IMR-90 (cell line): ENCODE measurements around the gene CNOT2. TPM values are rescaled to one million over a fixed set of nuclear protein-coding genes. Genes with fewer than 3 reads are reported as not detected.

Source experiments
- ATAC-seq: fragments of 200-7000 bp; cut with Tn5 transposase; 2 replicates; pipeline ENCODE4 v1.9.1; 2020; ENCODE audit warnings: low read depth, mild to moderate bottlenecking, moderate library complexity
- BruUV-seq: library from RNA; stranded (reverse); fragments of 400-500 nt; replicated peaks from 2 replicates; lab custom pipeline; 2021; lab: Mats Ljungman, UMichigan
- CTCF ChIA-PET: fragments of 300-600 bp; formaldehyde crosslinking; extraction: SDS; loops from one replicate; lab custom pipeline; 2021; ENCODE audit warnings: antibody characterized with exemption; lab: Yijun Ruan, JAX
- POLR2A ChIA-PET: fragments of 300-600 bp; sonication (Branson Sonifier 250); formaldehyde crosslinking; loops from one replicate; lab custom pipeline; 2022; ENCODE audit warnings: antibody characterized with exemption; ENCODE audit not compliant: unreplicated experiment; lab: Charles Lee
- DNase-seq: peaks from one replicate; pipeline ENCODE4 v3.0.0; 2013
- H2AFZ ChIP-seq: replicated peaks from 2 replicates; pipeline ENCODE3; 2013; ENCODE audit warnings: low read length, mild to moderate bottlenecking; ENCODE audit not compliant: poor library complexity
- H2AK5ac ChIP-seq: 2 replicates; pipeline ENCODE4 v1.6.1; 2013; ENCODE audit warnings: low read depth, low read length, inconsistent platforms
- H2AK9ac ChIP-seq: replicated peaks from 2 replicates; pipeline ENCODE3; 2013; ENCODE audit warnings: mild to moderate bottlenecking, low read depth, low read length, moderate library complexity; ENCODE audit not compliant: poor library complexity
- H2BK120ac ChIP-seq: 2 replicates; pipeline ENCODE4 v1.6.1; 2013; ENCODE audit warnings: low read depth, low read length, inconsistent platforms
- H2BK15ac ChIP-seq: 3 replicates; pipeline ENCODE4 v1.6.1; 2013; ENCODE audit warnings: low read depth, low read length, inconsistent platforms
- H2BK20ac ChIP-seq: 2 replicates; pipeline ENCODE4 v1.6.1; 2013; ENCODE audit warnings: low read depth, mild to moderate bottlenecking, inconsistent platforms, low read length, moderate library complexity
- H2BK5ac ChIP-seq: 2 replicates; pipeline ENCODE4 v1.6.1; 2013; ENCODE audit warnings: mild to moderate bottlenecking, low read depth, low read length, inconsistent platforms; ENCODE audit not compliant: poor library complexity, severe bottlenecking
- H3K14ac ChIP-seq: replicated peaks from 2 replicates; pipeline ENCODE4 v1.6.1; 2013; ENCODE audit warnings: low read depth, low read length, inconsistent platforms
- H3K18ac ChIP-seq: 2 replicates; pipeline ENCODE4 v1.6.1; 2013; ENCODE audit warnings: low read depth, low read length, control low read depth
- H3K23ac ChIP-seq: 2 replicates; pipeline ENCODE4 v1.6.1; 2013; ENCODE audit warnings: low read depth, low read length, inconsistent platforms
- H3K27ac ChIP-seq: 2 replicates; pipeline ENCODE4 v1.5.1; 2013; ENCODE audit warnings: mild to moderate bottlenecking, control low read depth, low read length; ENCODE audit not compliant: insufficient read depth
- H3K27me3 ChIP-seq: 2 replicates; pipeline ENCODE4 v1.6.1; 2013; ENCODE audit warnings: low read length; ENCODE audit not compliant: control insufficient read depth, insufficient read depth
- H3K36me3 ChIP-seq: 2 replicates; pipeline ENCODE4 v1.6.1; 2013; ENCODE audit warnings: low read length, mixed read lengths; ENCODE audit not compliant: control insufficient read depth, insufficient read depth
- H3K4ac ChIP-seq: 2 replicates; pipeline ENCODE4 v1.6.1; 2013; ENCODE audit warnings: low read depth, low read length, inconsistent platforms
- H3K4me1 ChIP-seq: 2 replicates; pipeline ENCODE4 v1.6.1; 2013; ENCODE audit warnings: low read length, mixed read lengths; ENCODE audit not compliant: control insufficient read depth, insufficient read depth
- H3K4me2 ChIP-seq: 2 replicates; pipeline ENCODE4 v1.6.1; 2013; ENCODE audit warnings: low read depth, mild to moderate bottlenecking, control low read depth, low read length, moderate library complexity
- H3K4me3 ChIP-seq: 2 replicates; pipeline ENCODE4 v1.5.1; 2013; ENCODE audit warnings: low read depth, mild to moderate bottlenecking, control low read depth, low read length, moderate library complexity; ENCODE audit not compliant: insufficient read depth
- H3K56ac ChIP-seq: 2 replicates; pipeline ENCODE4 v1.6.1; 2013; ENCODE audit warnings: low read length, inconsistent platforms; ENCODE audit not compliant: insufficient read depth; ENCODE audit errors: extremely low read depth
- H3K79me1 ChIP-seq, 2 experiments: 2 replicates each; pipeline ENCODE4 v1.6.1; 2013; ENCODE audit warnings: low read length in 2 of 2, inconsistent platforms in 1 of 2, low read depth in 1 of 2
- H3K9ac ChIP-seq: 2 replicates; pipeline ENCODE4 v1.6.1; 2013; ENCODE audit warnings: low read depth, low read length, control low read depth
- H3K9me1 ChIP-seq: 2 replicates; pipeline ENCODE4 v1.6.1; 2013; ENCODE audit warnings: low read length, inconsistent platforms; ENCODE audit not compliant: insufficient read depth
- H3K9me3 ChIP-seq: 2 replicates; pipeline ENCODE4 v1.6.1; 2013; ENCODE audit warnings: low read length; ENCODE audit not compliant: control insufficient read depth, insufficient read depth
- H4K20me1 ChIP-seq: 2 replicates; pipeline ENCODE4 v1.6.1; 2013; ENCODE audit warnings: low read length, inconsistent platforms; ENCODE audit not compliant: insufficient read depth
- H4K5ac ChIP-seq: 2 replicates; pipeline ENCODE4 v1.6.1; 2013; ENCODE audit warnings: mild to moderate bottlenecking, low read depth, low read length, control low read depth
- H4K8ac ChIP-seq, 2 experiments: 2 replicates each; pipeline ENCODE4 v1.6.1; 2013; ENCODE audit warnings: low read depth in 2 of 2, low read length in 2 of 2, control low read depth in 1 of 2, inconsistent platforms in 1 of 2
- H4K91ac ChIP-seq: 2 replicates; pipeline ENCODE4 v1.6.1; 2013; ENCODE audit warnings: low read depth, low read length, inconsistent platforms; ENCODE audit not compliant: insufficient read depth
- BHLHE40 ChIP-seq: fragments of 150-350 bp; IDR thresholded peaks from 2 replicates; pipeline ENCODE4 v1.6.1; 2016; ENCODE audit warnings: mild to moderate bottlenecking, low read depth, low read length
- CEBPB ChIP-seq: IDR thresholded peaks from 2 replicates; pipeline ENCODE4 v1.6.1; 2012; ENCODE audit warnings: low read depth, low read length, improper control_type of control experiment
- CHD1 ChIP-seq: IDR thresholded peaks from 2 replicates; pipeline ENCODE4 v1.6.1; 2012; ENCODE audit warnings: low read depth, low read length, improper control_type of control experiment
- CTCF ChIP-seq: conservative IDR thresholded peaks from 2 replicates; pipeline ENCODE4 v1.5.1; 2012; ENCODE audit warnings: mild to moderate bottlenecking, low read depth, low read length, improper control_type of control experiment
- ELK1 ChIP-seq: fragments of 150-350 bp; IDR thresholded peaks from 2 replicates; pipeline ENCODE4 v1.6.1; 2016; ENCODE audit warnings: low read depth, mild to moderate bottlenecking, low read length, moderate library complexity, borderline replicate concordance
- FOS ChIP-seq: fragments of 150-350 bp; IDR thresholded peaks from 2 replicates; pipeline ENCODE4 v1.6.1; 2016; ENCODE audit warnings: low read depth, low read length
- MAFK ChIP-seq: IDR thresholded peaks from 2 replicates; pipeline ENCODE4 v1.6.1; 2012; ENCODE audit warnings: low read depth, low read length, improper control_type of control experiment
- MXI1 ChIP-seq: IDR thresholded peaks from 2 replicates; pipeline ENCODE4 v1.6.1; 2012; ENCODE audit warnings: low read depth, mild to moderate bottlenecking, low read length, moderate library complexity, borderline replicate concordance
- NFE2L2 ChIP-seq: fragments of 150-350 bp; IDR thresholded peaks from 2 replicates; pipeline ENCODE4 v1.6.1; 2016; ENCODE audit warnings: low read depth, mild to moderate bottlenecking, low read length
- POLR2A ChIP-seq: IDR thresholded peaks from 2 replicates; pipeline ENCODE4 v1.6.1; 2012; ENCODE audit warnings: mild to moderate bottlenecking, low read depth, low read length
- RAD21 ChIP-seq: IDR thresholded peaks from 2 replicates; pipeline ENCODE4 v1.6.1; 2012; ENCODE audit warnings: low read length, improper control_type of control experiment
- RCOR1 ChIP-seq: IDR thresholded peaks from 2 replicates; pipeline ENCODE4 v1.6.1; 2012; ENCODE audit warnings: mild to moderate bottlenecking, low read length, improper control_type of control experiment; ENCODE audit not compliant: insufficient replicate concordance
- RFX5 ChIP-seq: IDR thresholded peaks from 2 replicates; pipeline ENCODE4 v1.8.0; 2012; ENCODE audit warnings: low read depth, mild to moderate bottlenecking, low read length, moderate library complexity
- SMC3 ChIP-seq: fragments of 150-350 bp; IDR thresholded peaks from 2 replicates; pipeline ENCODE4 v1.6.1; 2016; ENCODE audit warnings: low read depth, mild to moderate bottlenecking, antibody characterized with exemption, low read length, moderate library complexity
- USF2 ChIP-seq: fragments of 150-350 bp; IDR thresholded peaks from 2 replicates; pipeline ENCODE4 v1.6.1; 2017; ENCODE audit warnings: mild to moderate bottlenecking, antibody characterized with exemption, low read length, low read depth
- dilution Hi-C: fragments of 300-500 bp; cut with HindIII; formaldehyde crosslinking; loops from one replicate; pipeline ENCODE4 v1.14.3; 2018; ENCODE audit warnings: low sequenced_read_pairs; ENCODE audit not compliant: unreplicated experiment
- in situ Hi-C: fragments of 300-500 bp; cut with MboI; formaldehyde crosslinking; loops from 3 replicates; pipeline ENCODE4 v1.14.3; 2019; ENCODE audit warnings: low sequenced_read_pairs, inconsistent platforms, mixed read lengths
- intact Hi-C: fragments of 100-400 bp; cut with micrococcal nuclease; formaldehyde crosslinking; loops from 2 replicates; pipeline ENCODE4 v1.10.0; 2022
- polyA plus RNA-seq, 3 experiments: library from polyadenylated mRNA; depleted of rRNA; stranded (reverse); fragments of >200 nt; gene quantifications; 2 replicates each; pipeline ENCODE4 v1.2.3, GENCODE V29; 2012; ENCODE audit warnings: low replicate concordance in 1 of 3
- total RNA-seq: library from RNA; depleted of rRNA; stranded (reverse); fragments of >200 nt; gene quantifications from 2 replicates; pipeline ENCODE4 v1.2.3, GENCODE V29; 2012

Gene CNOT2
- total and polyA plus RNA-seq, 2 of the 4 experiments (the other 2 are of a cell fraction), result 63.4 to 159 TPM

- DNase-seq (no peak), ATAC-seq (no peak)
- Histone ChIP-seq H3K36me3 (peaks cover under 1% of the 10 kb centered on the region), H2AK5ac (no peak overlapping the region), H3K27me3 (no peaks in the 10 kb centered on the region), H3K18ac (no peak overlapping the region), H2AK9ac (no peak overlapping the region), H3K56ac (no peak overlapping the region), H3K4me1 (peaks cover 5% of the 10 kb centered on the region), H3K9me3 (no peaks in the 10 kb centered on the region), H3K4me2 (no peak overlapping the region), H3K4me3 (no peak overlapping the region), H2BK20ac (no peak overlapping the region), H4K91ac (no peak overlapping the region), H4K20me1 (peaks cover 53% of the 10 kb centered on the region), H3K9me1 (no peaks in the 10 kb centered on the region; the same call in 1 of the 2 replicates), H2AFZ (no peak overlapping the region), H3K14ac (no peak overlapping the region), H3K9ac (no peak overlapping the region), H3K23ac (no peak overlapping the region), H4K5ac (no peak overlapping the region), H3K4ac (no peak overlapping the region), H2BK120ac (no peak overlapping the region), H3K27ac (no peak overlapping the region), H3K79me1 (peaks cover 3 to 25% of the 10 kb centered on the region in 2 experiments; a peak in 3 of 4 replicates), H2BK5ac (no peak overlapping the region), H2BK15ac (no peak overlapping the region), H4K8ac (no peak overlapping the region)
- BruUV-seq, result no TSS peak
- ChIA-PET POLR2A (no interaction called here), CTCF (no interaction called here)
- in situ Hi-C loops (no loop called here), intact Hi-C loops (loop anchor here (10.0 kb wide), 1 partner anchor 479 kb away; no protein-coding TSS in a partner anchor), dilution Hi-C loops (no loop called here)
- TF ChIP-seq CEBPB, result no peak
- TF ChIP-seq CTCF, result no peak
- TF ChIP-seq BHLHE40, result no peak
- no peak for TF ChIP-seq FOS
- TF ChIP-seq RCOR1, result no peak
- TF ChIP-seq RFX5, result no peak
- no peak for TF ChIP-seq USF2
- no peak for TF ChIP-seq MXI1
- no peak for TF ChIP-seq CHD1
- no peak for TF ChIP-seq ELK1
- no peak for TF ChIP-seq POLR2A
- TF ChIP-seq RAD21, result no peak
- no peak for TF ChIP-seq NFE2L2
- no peak for TF ChIP-seq SMC3
- no peak for TF ChIP-seq MAFK
Observed at GRCh38 chr12:70245458-70245857, 2.2 kb downstream of the CNOT2 start.
